Loucy (cell line): ENCODE measurements around the gene BRD9.
"Not testable (repeated sequence)": the region's sequence is repeated elsewhere in the genome, so short reads cannot be mapped to it uniquely, and the experiment has no call there.

Experiments
- CTCF ChIP-seq: fragments of 200-600 bp; sonication (generic); conservative IDR thresholded peaks from 2 replicates; pipeline ENCODE4 v1.5.1; 2014; ENCODE audit warnings: mild to moderate bottlenecking, antibody characterized with exemption, low read length
- EZH2phosphoT487 ChIP-seq: fragments of 200-600 bp; IDR thresholded peaks from 2 replicates; pipeline ENCODE4 v1.6.1; 2018; ENCODE audit warnings: antibody characterized with exemption, mild to moderate bottlenecking, moderate library complexity, borderline replicate concordance

GRCh38 chr5:842402-843221, 50.0 kb downstream of the BRD9 start:
- TF ChIP-seq CTCF, EZH2phosphoT487: not testable (repeated sequence)
